Neural crest cell (in vitro differentiated cells): Measurements from ENCODE around the gene HACD2. TPM values are rescaled to one million over a fixed set of nuclear protein-coding genes. Genes with fewer than 3 reads are reported as not detected.
A peak's percentile ranks its signal among the peaks of the same experiment; 100 is the strongest.

ENCODE experiments used
- DNase-seq: peaks from one replicate; pipeline ENCODE4 v3.0.0; 2021; ENCODE audit warnings: low read depth, mixed read lengths, low spot score
- H3K27ac Mint-ChIP-seq: one replicate; pipeline ENCODE4 v1.8.0; 2021; ENCODE audit warnings: mild to moderate bottlenecking, mixed read lengths; ENCODE audit not compliant: unreplicated experiment
- H3K27me3 Mint-ChIP-seq: 2 replicates; pipeline ENCODE4 v1.8.0; 2021; ENCODE audit warnings: low read depth, mild to moderate bottlenecking, mixed read lengths
- H3K36me3 Mint-ChIP-seq: 2 replicates; pipeline ENCODE4 v1.8.0; 2021; ENCODE audit warnings: low read depth, mild to moderate bottlenecking, mixed read lengths
- H3K4me1 Mint-ChIP-seq: 2 replicates; pipeline ENCODE4 v1.8.0; 2021; ENCODE audit warnings: mixed read lengths
- H3K4me3 Mint-ChIP-seq: one replicate; pipeline ENCODE4 v1.8.0; 2021; ENCODE audit warnings: mild to moderate bottlenecking, mixed read lengths
- H3K9me3 Mint-ChIP-seq: 2 replicates; pipeline ENCODE4 v1.8.0; 2021; ENCODE audit warnings: mixed read lengths
- total RNA-seq: library from RNA; stranded (reverse); gene quantifications from 2 replicates; pipeline ENCODE4 v1.2.1, GENCODE V29; 2021
- TF ChIP-seq, protein P1 (sequence below): fragments of 200-600 bp; sonication (generic); conservative IDR thresholded peaks from 2 replicates; pipeline ENCODE4 v1.5.0; 2021; ENCODE audit warnings: antibody characterized with exemption, mild to moderate bottlenecking

HACD2 gene
- total RNA-seq, 1 donor from 2014 or later: 26.5 TPM

DNA sequence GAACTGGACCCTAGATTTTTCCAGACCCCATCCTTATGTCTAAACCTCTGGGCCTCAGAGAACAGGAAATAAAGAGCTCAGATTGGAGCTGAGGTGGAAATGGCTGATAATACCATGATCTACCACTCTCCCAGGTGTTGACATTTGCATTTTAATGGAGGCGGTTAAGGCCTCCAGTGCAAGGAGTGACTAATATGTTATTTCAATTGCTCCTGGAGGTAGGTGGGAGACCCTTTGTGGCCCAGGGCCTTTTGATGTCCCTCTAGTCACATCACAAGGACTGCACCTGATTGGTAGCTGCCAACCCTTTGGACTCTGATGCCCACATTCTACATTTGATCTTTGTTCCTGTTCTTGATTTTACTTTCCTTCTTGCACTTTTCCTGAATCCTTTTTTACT is 127.0 kb downstream of the HACD2 start:
- no peaks in the 10 kb centered on the region for H3K9me3 Mint-ChIP-seq
- H3K27me3 Mint-ChIP-seq: peaks cover 24% of the 10 kb centered on the region
- TF ChIP-seq, protein P1, sequence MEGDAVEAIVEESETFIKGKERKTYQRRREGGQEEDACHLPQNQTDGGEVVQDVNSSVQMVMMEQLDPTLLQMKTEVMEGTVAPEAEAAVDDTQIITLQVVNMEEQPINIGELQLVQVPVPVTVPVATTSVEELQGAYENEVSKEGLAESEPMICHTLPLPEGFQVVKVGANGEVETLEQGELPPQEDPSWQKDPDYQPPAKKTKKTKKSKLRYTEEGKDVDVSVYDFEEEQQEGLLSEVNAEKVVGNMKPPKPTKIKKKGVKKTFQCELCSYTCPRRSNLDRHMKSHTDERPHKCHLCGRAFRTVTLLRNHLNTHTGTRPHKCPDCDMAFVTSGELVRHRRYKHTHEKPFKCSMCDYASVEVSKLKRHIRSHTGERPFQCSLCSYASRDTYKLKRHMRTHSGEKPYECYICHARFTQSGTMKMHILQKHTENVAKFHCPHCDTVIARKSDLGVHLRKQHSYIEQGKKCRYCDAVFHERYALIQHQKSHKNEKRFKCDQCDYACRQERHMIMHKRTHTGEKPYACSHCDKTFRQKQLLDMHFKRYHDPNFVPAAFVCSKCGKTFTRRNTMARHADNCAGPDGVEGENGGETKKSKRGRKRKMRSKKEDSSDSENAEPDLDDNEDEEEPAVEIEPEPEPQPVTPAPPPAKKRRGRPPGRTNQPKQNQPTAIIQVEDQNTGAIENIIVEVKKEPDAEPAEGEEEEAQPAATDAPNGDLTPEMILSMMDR: no peak
- no peak for DNase-seq
- no peak overlapping the region for H3K4me3 Mint-ChIP-seq
- H3K36me3 Mint-ChIP-seq: no peaks in the 10 kb centered on the region
- peaks cover 10% of the 10 kb centered on the region for H3K4me1 Mint-ChIP-seq
- no peak overlapping the region for H3K27ac Mint-ChIP-seq

DNA sequence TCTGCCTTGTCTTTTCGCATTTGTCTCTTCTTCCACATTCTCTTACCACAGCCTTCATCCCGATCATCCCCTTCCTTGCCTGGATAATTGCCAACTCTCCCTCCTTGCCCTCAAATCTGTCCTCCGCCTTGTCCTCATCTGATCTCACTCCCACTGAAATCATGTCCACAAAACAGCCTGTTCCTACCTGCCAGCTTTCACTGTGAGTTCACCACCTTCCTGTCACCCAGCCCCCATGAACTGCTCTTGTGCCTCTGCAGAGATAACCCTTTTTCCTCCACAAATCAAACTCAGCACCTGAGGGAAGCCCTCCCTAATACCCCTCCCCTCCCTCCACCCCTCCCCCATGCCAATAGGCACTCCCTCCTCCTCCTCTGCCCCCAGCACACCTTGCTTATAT is 131.2 kb downstream of the HACD2 start:
- peaks cover 49% of the 10 kb centered on the region for H3K27me3 Mint-ChIP-seq
- H3K4me3 Mint-ChIP-seq: no peak overlapping the region

DNA sequence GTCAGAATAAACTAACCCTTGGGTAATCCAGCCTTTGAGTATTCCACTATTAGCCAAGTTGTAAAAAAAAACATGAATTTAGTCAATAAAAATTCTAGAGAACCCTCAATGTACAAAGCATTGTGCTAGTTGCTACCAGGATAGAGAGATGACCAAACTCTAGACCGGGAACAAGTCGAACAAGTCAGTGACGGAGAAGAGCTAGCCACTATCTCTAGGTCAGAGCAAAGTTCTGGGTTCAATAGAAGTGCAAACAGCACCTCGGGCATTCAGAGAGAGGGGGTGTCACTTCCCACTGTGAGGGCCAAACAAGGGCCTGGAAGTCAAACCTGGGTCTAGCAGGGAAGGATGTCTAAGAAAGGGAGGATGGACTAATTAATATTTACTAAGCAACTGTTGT is 133.7 kb downstream of the HACD2 start:
- H3K27ac Mint-ChIP-seq: no peak overlapping the region
- no peaks in the 10 kb centered on the region for H3K36me3 Mint-ChIP-seq
- TF ChIP-seq, protein P1: no peak
- H3K9me3 Mint-ChIP-seq: no peaks in the 10 kb centered on the region
- DNase-seq: no peak
- H3K27me3 Mint-ChIP-seq: peaks cover 67% of the 10 kb centered on the region
- peak overlapping the region; percentile 85 for H3K4me3 Mint-ChIP-seq
- H3K4me1 Mint-ChIP-seq: peaks cover 9% of the 10 kb centered on the region

More for the DNA sequence above, 131.2 kb downstream of the HACD2 start:
- Mint-ChIP-seq H3K9me3 (no peaks in the 10 kb centered on the region), H3K36me3 (no peaks in the 10 kb centered on the region), H3K27ac (no peak overlapping the region), H3K4me1 (peaks cover 4% of the 10 kb centered on the region)
- TF ChIP-seq, protein P1: no peak
- DNase-seq: no peak

DNA sequence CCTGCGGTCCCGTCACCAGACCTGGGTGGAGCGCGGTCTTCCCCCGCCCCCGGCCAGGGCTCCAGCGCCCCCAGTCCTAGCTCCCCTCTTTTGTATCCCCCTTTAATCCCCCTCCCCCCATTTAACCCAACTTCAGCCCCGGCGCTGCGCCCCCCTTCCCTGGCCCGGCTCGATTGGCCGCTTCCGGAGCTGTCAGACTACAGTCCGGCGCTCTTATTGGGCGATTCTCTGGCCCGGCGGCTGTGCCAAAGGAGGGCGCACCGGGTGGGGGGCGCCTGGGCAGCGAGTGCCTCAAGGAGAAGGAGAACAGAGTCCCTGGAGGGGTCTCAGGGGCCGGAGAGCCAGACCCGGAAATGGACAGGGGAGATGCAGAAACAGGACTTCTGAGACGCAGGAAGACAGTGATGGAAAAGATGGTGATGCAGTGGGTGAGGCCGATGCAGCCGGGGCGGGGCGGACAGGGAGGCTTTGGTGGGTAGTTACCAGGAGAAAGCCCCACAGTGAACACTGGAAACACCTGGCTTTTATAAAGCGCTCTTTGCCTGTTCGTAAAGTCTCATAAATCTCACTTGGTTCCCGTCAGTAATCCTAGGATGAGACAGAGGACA is 134.8 kb downstream of the HACD2 start:
- Mint-ChIP-seq H3K36me3 (no peaks in the 10 kb centered on the region), H3K9me3 (no peaks in the 10 kb centered on the region), H3K4me1 (peaks cover 9% of the 10 kb centered on the region), H3K27ac (no peak overlapping the region), H3K27me3 (peaks cover 72% of the 10 kb centered on the region), H3K4me3 (peak overlapping the region; percentile 85)
- TF ChIP-seq, protein P1: no peak
- DNase-seq: peak; percentile 23

DNA sequence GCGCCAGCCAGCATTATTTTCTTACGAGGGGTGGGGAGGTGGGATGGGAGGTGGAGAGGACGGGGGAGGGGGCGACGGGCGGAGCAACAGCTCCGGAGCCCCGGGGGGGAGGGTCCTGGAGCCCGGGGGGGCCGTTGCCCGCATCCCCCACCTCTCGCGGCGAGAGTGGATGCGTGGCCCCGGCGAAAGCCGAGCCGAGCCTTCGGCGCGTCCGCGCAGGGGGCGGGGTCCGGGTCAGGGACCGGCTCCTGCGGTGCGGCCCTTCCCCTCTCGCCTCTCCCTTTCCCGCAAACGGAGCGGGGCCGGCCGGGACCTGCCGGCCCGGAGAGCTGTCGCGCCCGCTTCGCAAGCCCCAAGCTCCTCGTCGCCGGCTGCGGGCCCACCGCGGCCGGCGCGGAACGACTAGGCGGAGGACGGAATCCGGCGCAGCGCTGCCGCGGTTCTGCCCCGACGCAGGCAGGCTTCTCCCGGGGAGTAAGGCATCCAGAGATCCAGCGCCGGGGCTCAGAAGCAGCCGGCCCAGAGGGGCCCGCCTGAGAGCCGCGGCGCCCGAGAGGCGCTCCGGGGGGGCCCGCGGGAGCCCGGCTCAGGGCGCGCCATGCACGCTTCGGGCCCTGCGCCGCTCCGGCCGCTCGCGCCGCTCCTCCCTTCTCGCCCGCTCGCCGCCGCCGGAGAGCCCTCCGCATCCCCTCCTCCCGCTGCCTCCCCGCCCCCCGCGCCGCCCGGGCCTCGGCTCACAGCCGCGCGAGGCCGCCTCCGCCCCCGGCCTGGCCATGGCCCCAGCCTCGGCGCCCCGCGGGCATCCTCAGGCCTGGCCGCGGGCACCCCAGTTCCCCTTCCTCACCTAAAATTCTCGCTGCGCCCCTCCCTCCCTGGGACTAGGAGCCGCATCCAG is 135.5 kb downstream of the HACD2 start:
- Mint-ChIP-seq H3K4me3 (peak overlapping the region; percentile 85), H3K36me3 (no peaks in the 10 kb centered on the region), H3K4me1 (peaks cover 9% of the 10 kb centered on the region), H3K27ac (no peak overlapping the region), H3K27me3 (peaks cover 75% of the 10 kb centered on the region), H3K9me3 (no peaks in the 10 kb centered on the region)
- TF ChIP-seq, protein P1: no peak
- peak; percentile 37 for DNase-seq
